Ishikawa (cell line): Measurements from ENCODE around the gene SLC38A10.

Experiments used
- CEBPB ChIP-seq: IDR thresholded peaks from 2 replicates; pipeline ENCODE4 v1.6.1; 2012
- EP300 ChIP-seq: IDR thresholded peaks from 2 replicates; pipeline ENCODE4 v1.6.1; 2012; ENCODE audit warnings: borderline replicate concordance
- FOXM1 ChIP-seq: IDR thresholded peaks from 2 replicates; pipeline ENCODE4 v1.6.1; 2012; ENCODE audit warnings: low read depth, borderline replicate concordance
- RAD21 ChIP-seq: IDR thresholded peaks from 2 replicates; pipeline ENCODE4 v1.6.1; 2012; ENCODE audit warnings: low read depth
- TAF1 ChIP-seq: IDR thresholded peaks from 2 replicates; pipeline ENCODE4 v1.6.1; 2012; ENCODE audit warnings: low read depth, mild to moderate bottlenecking
- TCF12 ChIP-seq: IDR thresholded peaks from 2 replicates; pipeline ENCODE4 v1.6.1; 2012; ENCODE audit warnings: low read depth
- TEAD4 ChIP-seq: IDR thresholded peaks from 2 replicates; pipeline ENCODE4 v1.6.1; 2012
- YY1 ChIP-seq: IDR thresholded peaks from 2 replicates; pipeline ENCODE4 v1.6.1; 2012; ENCODE audit warnings: low read depth
- TF ChIP-seq, protein P1 (sequence below): IDR thresholded peaks from 2 replicates; pipeline ENCODE4 v1.6.1; 2012; ENCODE audit warnings: low read depth, mild to moderate bottlenecking
- TF ChIP-seq, protein P2 (sequence below): IDR thresholded peaks from 2 replicates; pipeline ENCODE4 v1.6.1; 2012
- TF ChIP-seq, protein P3 (sequence below): IDR thresholded peaks from 2 replicates; pipeline ENCODE4 v1.6.1; 2012

DNA sequence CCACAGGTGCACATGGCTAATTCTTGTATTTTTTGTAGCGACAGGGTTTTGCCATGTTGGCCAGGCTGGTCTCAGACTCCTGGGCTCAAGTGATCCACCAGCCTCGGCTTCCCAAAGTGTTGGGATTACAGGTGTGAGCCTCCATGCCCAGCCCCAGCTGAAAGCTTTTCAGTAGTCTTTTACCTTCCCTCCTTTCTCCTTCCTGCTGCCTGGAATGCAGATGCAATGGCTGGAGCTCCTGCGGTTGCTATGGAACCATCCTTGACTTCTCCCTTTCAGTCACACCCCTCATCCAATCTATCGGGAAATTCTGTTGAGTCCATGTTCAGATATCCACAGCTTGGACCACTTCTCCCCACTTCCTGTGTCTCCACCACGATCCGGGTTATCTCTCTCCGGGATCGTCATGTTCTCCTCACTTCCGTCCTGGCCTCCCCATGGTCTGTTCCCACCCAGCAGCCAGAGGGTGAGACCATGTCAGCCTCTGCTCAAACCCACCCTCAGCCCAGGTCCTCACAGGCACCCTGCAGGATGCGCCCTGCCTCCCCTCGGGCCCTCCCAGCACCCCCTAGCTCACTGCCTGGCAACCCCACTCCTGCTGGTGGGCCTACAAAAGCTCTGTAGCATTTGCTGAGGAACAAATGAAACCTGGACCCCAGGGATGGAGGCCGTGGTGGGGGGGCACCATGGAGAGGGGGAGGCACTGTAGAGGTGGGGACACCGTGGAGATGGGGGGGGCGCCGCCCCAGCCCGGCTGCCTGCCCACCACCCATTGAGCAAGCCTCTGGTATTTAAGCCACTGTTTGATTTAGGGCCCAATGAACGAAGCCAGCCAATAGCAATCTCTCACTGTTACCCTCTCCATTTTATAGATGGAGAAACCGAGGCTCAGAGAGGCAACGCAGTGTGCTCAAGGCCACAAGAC lies 12.8 kb upstream of the SLC38A10 start:
- TF ChIP-seq CEBPB, result no peak
- TF ChIP-seq EP300, result no peak
- no peak for TF ChIP-seq YY1
- no peak for TF ChIP-seq TCF12
- TF ChIP-seq, protein P1, sequence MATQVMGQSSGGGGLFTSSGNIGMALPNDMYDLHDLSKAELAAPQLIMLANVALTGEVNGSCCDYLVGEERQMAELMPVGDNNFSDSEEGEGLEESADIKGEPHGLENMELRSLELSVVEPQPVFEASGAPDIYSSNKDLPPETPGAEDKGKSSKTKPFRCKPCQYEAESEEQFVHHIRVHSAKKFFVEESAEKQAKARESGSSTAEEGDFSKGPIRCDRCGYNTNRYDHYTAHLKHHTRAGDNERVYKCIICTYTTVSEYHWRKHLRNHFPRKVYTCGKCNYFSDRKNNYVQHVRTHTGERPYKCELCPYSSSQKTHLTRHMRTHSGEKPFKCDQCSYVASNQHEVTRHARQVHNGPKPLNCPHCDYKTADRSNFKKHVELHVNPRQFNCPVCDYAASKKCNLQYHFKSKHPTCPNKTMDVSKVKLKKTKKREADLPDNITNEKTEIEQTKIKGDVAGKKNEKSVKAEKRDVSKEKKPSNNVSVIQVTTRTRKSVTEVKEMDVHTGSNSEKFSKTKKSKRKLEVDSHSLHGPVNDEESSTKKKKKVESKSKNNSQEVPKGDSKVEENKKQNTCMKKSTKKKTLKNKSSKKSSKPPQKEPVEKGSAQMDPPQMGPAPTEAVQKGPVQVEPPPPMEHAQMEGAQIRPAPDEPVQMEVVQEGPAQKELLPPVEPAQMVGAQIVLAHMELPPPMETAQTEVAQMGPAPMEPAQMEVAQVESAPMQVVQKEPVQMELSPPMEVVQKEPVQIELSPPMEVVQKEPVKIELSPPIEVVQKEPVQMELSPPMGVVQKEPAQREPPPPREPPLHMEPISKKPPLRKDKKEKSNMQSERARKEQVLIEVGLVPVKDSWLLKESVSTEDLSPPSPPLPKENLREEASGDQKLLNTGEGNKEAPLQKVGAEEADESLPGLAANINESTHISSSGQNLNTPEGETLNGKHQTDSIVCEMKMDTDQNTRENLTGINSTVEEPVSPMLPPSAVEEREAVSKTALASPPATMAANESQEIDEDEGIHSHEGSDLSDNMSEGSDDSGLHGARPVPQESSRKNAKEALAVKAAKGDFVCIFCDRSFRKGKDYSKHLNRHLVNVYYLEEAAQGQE, result no peak
- TF ChIP-seq FOXM1, result no peak
- TF ChIP-seq, protein P2, sequence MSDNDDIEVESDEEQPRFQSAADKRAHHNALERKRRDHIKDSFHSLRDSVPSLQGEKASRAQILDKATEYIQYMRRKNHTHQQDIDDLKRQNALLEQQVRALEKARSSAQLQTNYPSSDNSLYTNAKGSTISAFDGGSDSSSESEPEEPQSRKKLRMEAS, result no peak
- TF ChIP-seq TAF1, result no peak
- TF ChIP-seq RAD21, result no peak
- TF ChIP-seq, protein P3, sequence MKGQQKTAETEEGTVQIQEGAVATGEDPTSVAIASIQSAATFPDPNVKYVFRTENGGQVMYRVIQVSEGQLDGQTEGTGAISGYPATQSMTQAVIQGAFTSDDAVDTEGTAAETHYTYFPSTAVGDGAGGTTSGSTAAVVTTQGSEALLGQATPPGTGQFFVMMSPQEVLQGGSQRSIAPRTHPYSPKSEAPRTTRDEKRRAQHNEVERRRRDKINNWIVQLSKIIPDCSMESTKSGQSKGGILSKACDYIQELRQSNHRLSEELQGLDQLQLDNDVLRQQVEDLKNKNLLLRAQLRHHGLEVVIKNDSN, result no peak
- no peak for TF ChIP-seq TEAD4
